Neuron (in vitro differentiated cells): ENCODE data around the gene ZBED4.

Experiments
- H2AFZ ChIP-seq: one replicate; pipeline ENCODE4 v1.6.1; 2013; ENCODE audit warnings: low read depth, mild to moderate bottlenecking, inconsistent platforms, low read length, moderate library complexity
- H3K27me3 ChIP-seq: one replicate; pipeline ENCODE4 v1.6.1; 2013; ENCODE audit warnings: low read length; ENCODE audit not compliant: insufficient read depth
- H3K36me3 ChIP-seq: one replicate; pipeline ENCODE4 v1.6.1; 2013; ENCODE audit warnings: low read length; ENCODE audit not compliant: insufficient read depth
- H3K4me1 ChIP-seq: one replicate; pipeline ENCODE4 v1.6.1; 2013; ENCODE audit warnings: low read length; ENCODE audit not compliant: insufficient read depth
- H3K4me3 ChIP-seq: 2 replicates; pipeline ENCODE4 v1.5.1; 2013; ENCODE audit warnings: mild to moderate bottlenecking, low read length, moderate library complexity
- H3K9me3 ChIP-seq: one replicate; pipeline ENCODE4 v1.6.1; 2013; ENCODE audit warnings: low read length

ZBED4 gene

GRCh38 chr22:49894322-49895054, 40.8 kb downstream of the ZBED4 start:
- H3K9me3 ChIP-seq = peaks cover 15% of the 10 kb centered on the region
- peaks cover 26% of the 10 kb centered on the region for H3K36me3 ChIP-seq
- H2AFZ ChIP-seq = no peak overlapping the region
- no peak overlapping the region for H3K4me3 ChIP-seq
- no peaks in the 10 kb centered on the region for H3K27me3 ChIP-seq
- no peaks in the 10 kb centered on the region for H3K4me1 ChIP-seq

GRCh38 chr22:49896201-49896600, 42.6 kb downstream of the ZBED4 start:
- H3K4me1 ChIP-seq = no peaks in the 10 kb centered on the region

DNA sequence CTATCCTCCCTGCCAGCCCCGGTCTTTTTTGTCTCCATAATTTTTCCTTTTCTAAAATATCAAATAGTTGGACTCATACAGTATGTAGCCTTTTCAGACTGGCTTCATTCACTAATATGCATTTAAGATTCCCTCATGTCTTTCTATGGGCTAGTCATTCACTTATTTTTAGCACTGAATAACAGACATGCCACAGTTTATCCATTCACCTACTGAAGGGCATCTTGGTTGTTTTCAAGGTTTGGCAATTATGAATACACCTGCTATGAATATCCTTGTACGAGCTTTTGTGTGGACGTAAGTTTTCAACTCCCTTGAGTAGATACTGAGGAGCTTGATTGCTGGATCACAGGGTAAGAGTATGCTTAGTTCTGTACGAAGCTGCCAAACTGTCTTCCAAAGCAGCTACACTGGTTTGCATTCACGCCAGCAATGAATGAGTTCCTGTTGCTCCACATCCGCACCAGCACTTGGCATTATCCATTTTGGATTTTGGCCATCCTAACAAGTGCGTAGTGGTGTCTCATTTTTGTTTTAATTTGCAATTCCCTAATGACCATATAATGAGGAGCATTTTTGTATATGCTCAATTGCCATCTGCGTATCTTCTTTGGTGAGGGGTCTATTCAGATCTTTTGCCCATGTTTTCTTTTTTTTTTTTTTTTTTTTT, 43.5 kb downstream of the ZBED4 start:
- Histone ChIP-seq H3K9me3 (peaks cover 10% of the 10 kb centered on the region), H2AFZ (no peak overlapping the region), H3K36me3 (peaks cover 32% of the 10 kb centered on the region), H3K4me1 (no peaks in the 10 kb centered on the region), H3K4me3 (no peak overlapping the region), H3K27me3 (no peaks in the 10 kb centered on the region)

More at GRCh38 chr22:49896201-49896600, 42.6 kb downstream of the ZBED4 start:
- peaks cover 10% of the 10 kb centered on the region for H3K9me3 ChIP-seq
- H2AFZ ChIP-seq = no peak overlapping the region
- H3K36me3 ChIP-seq = peaks cover 27% of the 10 kb centered on the region
- H3K4me3 ChIP-seq = no peak overlapping the region
- no peaks in the 10 kb centered on the region for H3K27me3 ChIP-seq

- H3K9me3 ChIP-seq = peaks cover 8% of the 10 kb centered on the region
- no peak overlapping the region for H2AFZ ChIP-seq
- peaks cover 44% of the 10 kb centered on the region for H3K36me3 ChIP-seq
- no peaks in the 10 kb centered on the region for H3K27me3 ChIP-seq
- no peak overlapping the region for H3K4me3 ChIP-seq
- H3K4me1 ChIP-seq = no peaks in the 10 kb centered on the region
Measured at GRCh38 chr22:49899530-49899929, 45.9 kb downstream of the ZBED4 start.

- Histone ChIP-seq H3K36me3 (peaks cover 44% of the 10 kb centered on the region), H3K27me3 (no peaks in the 10 kb centered on the region), H2AFZ (no peak overlapping the region), H3K9me3 (peaks cover 8% of the 10 kb centered on the region), H3K4me3 (no peak overlapping the region), H3K4me1 (no peaks in the 10 kb centered on the region)
Measured at GRCh38 chr22:49900441-49901230, 47.0 kb downstream of the ZBED4 start.

GRCh38 chr22:49901457-49901856, 47.8 kb downstream of the ZBED4 start:
- no peaks in the 10 kb centered on the region for H3K27me3 ChIP-seq
- no peak overlapping the region for H2AFZ ChIP-seq
- H3K9me3 ChIP-seq = peaks cover 8% of the 10 kb centered on the region
- H3K4me1 ChIP-seq = no peaks in the 10 kb centered on the region
- H3K4me3 ChIP-seq = no peak overlapping the region
- peaks cover 44% of the 10 kb centered on the region for H3K36me3 ChIP-seq

DNA sequence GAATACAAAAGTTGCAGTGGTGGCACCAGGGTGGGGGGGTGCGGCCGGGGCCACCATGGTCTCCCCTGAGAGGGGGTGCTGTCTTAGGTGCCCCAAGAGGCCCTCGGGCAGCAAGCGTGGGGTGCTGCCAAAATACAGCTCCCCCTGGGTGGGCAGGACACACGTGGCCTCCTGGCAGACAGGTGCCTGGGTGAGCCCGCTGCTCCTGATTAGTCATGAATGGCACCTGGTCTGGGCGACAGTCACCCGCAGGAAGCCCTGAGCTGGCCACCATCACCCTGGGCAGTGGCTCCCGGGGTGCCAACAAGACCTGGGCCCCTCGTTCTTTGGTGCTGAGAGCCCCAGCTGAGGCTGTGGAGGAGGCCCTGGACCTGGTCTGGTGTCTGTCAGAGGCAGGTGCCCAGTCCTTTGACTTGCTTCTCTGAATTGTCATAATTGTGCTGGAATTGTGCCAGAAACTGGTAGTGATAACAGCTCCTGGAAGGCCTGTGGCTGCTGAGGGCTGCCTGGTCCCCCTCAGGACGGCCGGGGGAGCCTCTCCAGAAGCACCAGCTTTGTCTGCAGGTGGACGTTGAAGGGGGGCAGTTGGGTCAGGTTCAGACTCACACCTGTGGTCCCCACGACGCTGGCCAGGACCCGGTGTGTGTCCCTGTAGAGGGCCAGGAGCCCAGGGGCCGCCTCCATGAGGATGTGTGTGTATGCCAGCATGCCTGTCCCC, 49.8 kb downstream of the ZBED4 start:
- Histone ChIP-seq H3K9me3 (peaks cover 4% of the 10 kb centered on the region), H3K4me1 (no peaks in the 10 kb centered on the region), H3K36me3 (peaks cover 55% of the 10 kb centered on the region), H3K27me3 (no peaks in the 10 kb centered on the region), H3K4me3 (no peak overlapping the region), H2AFZ (no peak overlapping the region)

DNA sequence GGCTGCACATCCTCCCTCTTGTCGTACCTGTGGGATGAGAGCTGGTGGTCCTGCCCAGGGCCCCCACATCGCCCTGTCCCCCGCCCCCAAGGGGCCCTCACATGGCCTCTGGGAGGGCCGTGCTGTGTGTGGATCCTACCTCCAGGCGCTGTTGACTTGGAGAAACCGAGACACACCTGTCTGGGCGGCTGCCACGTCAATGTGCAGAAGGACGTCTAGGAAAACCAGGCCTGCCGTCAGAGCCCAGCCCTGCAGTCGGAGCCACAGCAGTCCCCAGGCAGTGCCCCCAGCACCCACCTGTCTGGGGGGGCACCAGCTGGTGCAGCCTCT, 50.4 kb downstream of the ZBED4 start:
- Histone ChIP-seq H3K36me3 (peaks cover 53% of the 10 kb centered on the region), H3K4me3 (no peak overlapping the region), H2AFZ (no peak overlapping the region), H3K9me3 (peaks cover 4% of the 10 kb centered on the region), H3K27me3 (no peaks in the 10 kb centered on the region), H3K4me1 (no peaks in the 10 kb centered on the region)

GRCh38 chr22:49905465-49905864, 51.8 kb downstream of the ZBED4 start:
- H3K4me3 ChIP-seq = no peak overlapping the region
- no peaks in the 10 kb centered on the region for H3K4me1 ChIP-seq
- no peak overlapping the region for H2AFZ ChIP-seq
- H3K9me3 ChIP-seq = peaks cover 4% of the 10 kb centered on the region
- H3K27me3 ChIP-seq = no peaks in the 10 kb centered on the region
- H3K36me3 ChIP-seq = peaks cover 55% of the 10 kb centered on the region

DNA sequence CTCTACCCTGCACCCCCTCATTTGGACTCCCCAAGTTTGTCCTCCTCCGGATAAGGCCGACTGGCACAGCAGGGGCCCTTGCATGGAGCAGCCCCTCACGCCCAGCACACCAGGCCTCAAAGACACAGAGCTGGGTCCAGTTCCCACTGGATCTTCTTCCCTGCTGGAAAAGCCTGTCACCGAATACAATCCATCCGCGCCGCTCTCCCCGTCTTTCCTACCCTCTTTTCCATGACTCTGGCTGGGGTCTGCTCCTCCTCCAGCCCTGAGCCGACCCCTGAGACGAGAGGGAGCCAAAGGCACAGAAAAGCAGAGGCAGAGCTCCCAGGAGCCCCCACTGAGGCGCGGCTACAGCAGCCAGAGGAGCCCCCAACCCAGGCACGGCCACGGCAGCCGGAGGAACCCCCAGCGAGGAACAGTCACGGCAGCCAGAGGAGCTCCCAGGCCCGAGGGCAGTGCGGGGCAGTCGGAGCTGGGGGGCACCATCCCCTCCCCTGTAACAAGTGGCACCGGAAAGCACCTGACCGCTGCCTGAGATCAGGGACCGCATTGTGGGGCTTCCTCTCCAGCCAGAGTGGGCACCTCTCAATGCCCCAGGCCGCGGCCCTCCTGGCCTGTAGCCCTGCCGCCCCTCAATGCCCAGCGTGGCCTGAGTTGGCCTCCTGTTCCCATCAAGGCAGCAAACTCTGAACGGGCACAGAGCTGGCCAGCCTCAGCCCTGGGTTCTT, 52.6 kb downstream of the ZBED4 start:
- Histone ChIP-seq H2AFZ (no peak overlapping the region), H3K4me3 (no peak overlapping the region), H3K27me3 (no peaks in the 10 kb centered on the region), H3K4me1 (no peaks in the 10 kb centered on the region), H3K9me3 (peaks cover 4% of the 10 kb centered on the region), H3K36me3 (peaks cover 48% of the 10 kb centered on the region)

DNA sequence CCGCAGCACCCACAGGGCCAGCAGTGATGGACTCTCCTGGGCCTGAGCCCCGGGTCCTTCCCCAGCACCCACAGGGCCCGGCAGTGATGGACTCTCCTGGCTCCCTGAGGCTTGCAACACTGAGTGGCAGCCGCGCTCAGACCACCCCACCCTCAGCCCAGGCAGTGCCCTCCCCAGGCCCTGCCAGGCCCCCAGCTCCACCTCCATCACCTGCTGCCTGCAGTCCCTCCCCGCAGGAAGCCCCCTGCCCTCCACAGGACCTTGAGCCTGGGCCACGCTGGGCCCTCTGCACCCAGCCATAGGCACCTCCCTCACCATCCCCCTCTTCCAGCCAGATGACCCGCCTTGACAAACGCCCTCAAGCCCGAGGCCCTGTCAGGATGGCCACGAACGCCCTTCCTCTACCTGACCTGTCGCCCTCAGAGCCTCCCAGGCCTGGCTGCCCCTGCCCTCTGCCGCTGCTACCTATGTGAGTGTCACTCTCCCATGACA, 53.2 kb downstream of the ZBED4 start:
- no peak overlapping the region for H2AFZ ChIP-seq
- peaks cover 42% of the 10 kb centered on the region for H3K36me3 ChIP-seq
- H3K4me3 ChIP-seq = no peak overlapping the region
- H3K4me1 ChIP-seq = no peaks in the 10 kb centered on the region
- no peaks in the 10 kb centered on the region for H3K27me3 ChIP-seq
- no peaks in the 10 kb centered on the region for H3K9me3 ChIP-seq

- Histone ChIP-seq H3K27me3 (no peaks in the 10 kb centered on the region), H3K4me1 (no peaks in the 10 kb centered on the region), H3K9me3 (no peaks in the 10 kb centered on the region), H3K4me3 (no peak overlapping the region), H2AFZ (no peak overlapping the region), H3K36me3 (peaks cover 37% of the 10 kb centered on the region)
Measured at GRCh38 chr22:49907807-49908206, 54.2 kb downstream of the ZBED4 start.
